Measurements from ENCODE around the gene CHRNA4.

DNA sequence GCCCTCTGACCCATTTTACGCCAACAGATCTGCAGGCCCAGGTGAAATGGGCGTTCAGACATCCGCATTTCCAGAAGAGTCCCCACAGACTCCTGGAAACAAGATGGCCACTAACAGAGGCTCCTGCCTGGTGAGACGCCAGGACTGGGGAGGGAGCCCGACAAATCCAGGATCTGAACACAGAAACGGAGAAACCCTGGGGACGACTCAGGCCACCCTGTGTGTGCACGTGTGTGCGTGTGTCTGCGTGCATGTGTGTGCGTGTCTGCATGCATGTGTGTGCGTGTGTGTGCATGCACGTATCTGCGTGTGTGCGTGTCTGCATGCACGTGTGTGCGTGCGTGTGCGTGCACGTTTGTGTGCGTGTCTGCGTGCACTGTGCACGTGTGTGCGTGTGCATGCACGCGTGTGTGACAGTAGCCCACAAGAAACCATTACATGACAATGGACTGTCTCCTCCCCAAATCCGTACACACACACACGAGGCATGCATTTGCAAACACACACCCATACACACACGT lies 24.9 kb downstream of the CHRNA4 start:
- no peak for TF ChIP-seq POLR2AphosphoS5 (IDR thresholded peaks at IDR 0.05; ENCODE audit: low read depth, low read length)
- TF ChIP-seq, protein P1, sequence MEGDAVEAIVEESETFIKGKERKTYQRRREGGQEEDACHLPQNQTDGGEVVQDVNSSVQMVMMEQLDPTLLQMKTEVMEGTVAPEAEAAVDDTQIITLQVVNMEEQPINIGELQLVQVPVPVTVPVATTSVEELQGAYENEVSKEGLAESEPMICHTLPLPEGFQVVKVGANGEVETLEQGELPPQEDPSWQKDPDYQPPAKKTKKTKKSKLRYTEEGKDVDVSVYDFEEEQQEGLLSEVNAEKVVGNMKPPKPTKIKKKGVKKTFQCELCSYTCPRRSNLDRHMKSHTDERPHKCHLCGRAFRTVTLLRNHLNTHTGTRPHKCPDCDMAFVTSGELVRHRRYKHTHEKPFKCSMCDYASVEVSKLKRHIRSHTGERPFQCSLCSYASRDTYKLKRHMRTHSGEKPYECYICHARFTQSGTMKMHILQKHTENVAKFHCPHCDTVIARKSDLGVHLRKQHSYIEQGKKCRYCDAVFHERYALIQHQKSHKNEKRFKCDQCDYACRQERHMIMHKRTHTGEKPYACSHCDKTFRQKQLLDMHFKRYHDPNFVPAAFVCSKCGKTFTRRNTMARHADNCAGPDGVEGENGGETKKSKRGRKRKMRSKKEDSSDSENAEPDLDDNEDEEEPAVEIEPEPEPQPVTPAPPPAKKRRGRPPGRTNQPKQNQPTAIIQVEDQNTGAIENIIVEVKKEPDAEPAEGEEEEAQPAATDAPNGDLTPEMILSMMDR (IDR thresholded peaks at IDR 0.05) = no peak
- TF ChIP-seq, protein P2, sequence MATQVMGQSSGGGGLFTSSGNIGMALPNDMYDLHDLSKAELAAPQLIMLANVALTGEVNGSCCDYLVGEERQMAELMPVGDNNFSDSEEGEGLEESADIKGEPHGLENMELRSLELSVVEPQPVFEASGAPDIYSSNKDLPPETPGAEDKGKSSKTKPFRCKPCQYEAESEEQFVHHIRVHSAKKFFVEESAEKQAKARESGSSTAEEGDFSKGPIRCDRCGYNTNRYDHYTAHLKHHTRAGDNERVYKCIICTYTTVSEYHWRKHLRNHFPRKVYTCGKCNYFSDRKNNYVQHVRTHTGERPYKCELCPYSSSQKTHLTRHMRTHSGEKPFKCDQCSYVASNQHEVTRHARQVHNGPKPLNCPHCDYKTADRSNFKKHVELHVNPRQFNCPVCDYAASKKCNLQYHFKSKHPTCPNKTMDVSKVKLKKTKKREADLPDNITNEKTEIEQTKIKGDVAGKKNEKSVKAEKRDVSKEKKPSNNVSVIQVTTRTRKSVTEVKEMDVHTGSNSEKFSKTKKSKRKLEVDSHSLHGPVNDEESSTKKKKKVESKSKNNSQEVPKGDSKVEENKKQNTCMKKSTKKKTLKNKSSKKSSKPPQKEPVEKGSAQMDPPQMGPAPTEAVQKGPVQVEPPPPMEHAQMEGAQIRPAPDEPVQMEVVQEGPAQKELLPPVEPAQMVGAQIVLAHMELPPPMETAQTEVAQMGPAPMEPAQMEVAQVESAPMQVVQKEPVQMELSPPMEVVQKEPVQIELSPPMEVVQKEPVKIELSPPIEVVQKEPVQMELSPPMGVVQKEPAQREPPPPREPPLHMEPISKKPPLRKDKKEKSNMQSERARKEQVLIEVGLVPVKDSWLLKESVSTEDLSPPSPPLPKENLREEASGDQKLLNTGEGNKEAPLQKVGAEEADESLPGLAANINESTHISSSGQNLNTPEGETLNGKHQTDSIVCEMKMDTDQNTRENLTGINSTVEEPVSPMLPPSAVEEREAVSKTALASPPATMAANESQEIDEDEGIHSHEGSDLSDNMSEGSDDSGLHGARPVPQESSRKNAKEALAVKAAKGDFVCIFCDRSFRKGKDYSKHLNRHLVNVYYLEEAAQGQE (IDR thresholded peaks at IDR 0.05; ENCODE audit: insufficient read depth in 1 of 2, low read depth in 2 of 2, low read length in 1 of 2) = no peak
